Activated CD8-positive, alpha-beta T cell treated with anti-CD3 and anti-CD28 coated beads for 36 hours (primary cell): ENCODE results near the gene GRID2. TPM values are rescaled to one million over a fixed set of nuclear protein-coding genes. Genes with fewer than 3 reads are reported as not detected.

Experiments
- ATAC-seq: fragments of 200-7000 bp; cut with Tn5 transposase; one replicate; pipeline ENCODE4 v1.10.0; 2021; ENCODE audit warnings: mild to moderate bottlenecking, moderate library complexity
- CTCF ChIA-PET: fragments of 350-600 bp; sonication (Branson Sonifier 250); formaldehyde crosslinking; loops from one replicate; lab custom pipeline; 2021; ENCODE audit warnings: antibody characterized with exemption; lab: Charles Lee
- POLR2A ChIA-PET: fragments of 350-600 bp; sonication (Branson Sonifier 250); formaldehyde crosslinking; loops from one replicate; lab custom pipeline; 2021; ENCODE audit warnings: antibody characterized with exemption; lab: Charles Lee
- DNase-seq: peaks from one replicate; pipeline ENCODE4 v3.0.0-alpha.2; 2020
- H3K27ac Mint-ChIP-seq: one replicate; pipeline ENCODE4 v1.8.0; 2021; ENCODE audit warnings: mild to moderate bottlenecking, mixed read lengths
- H3K27me3 Mint-ChIP-seq: one replicate; pipeline ENCODE4 v1.8.0; 2021; ENCODE audit warnings: mixed read lengths
- H3K36me3 Mint-ChIP-seq: one replicate; pipeline ENCODE4 v1.8.0; 2021; ENCODE audit warnings: low read depth, mixed read lengths
- H3K4me1 Mint-ChIP-seq: one replicate; pipeline ENCODE4 v1.8.0; 2021; ENCODE audit warnings: low read depth, mixed read lengths
- H3K4me3 Mint-ChIP-seq: one replicate; pipeline ENCODE4 v1.8.0; 2021; ENCODE audit warnings: mild to moderate bottlenecking, moderate library complexity, mixed read lengths
- H3K9me3 Mint-ChIP-seq: one replicate; pipeline ENCODE4 v1.8.0; 2021; ENCODE audit warnings: mixed read lengths
- CTCF ChIP-seq: fragments of 200-600 bp; IDR thresholded peaks from one replicate; pipeline ENCODE4 v1.8.0; 2022; ENCODE audit warnings: antibody characterized with exemption, mild to moderate bottlenecking
- intact Hi-C: fragments of 100-400 bp; cut with micrococcal nuclease; formaldehyde crosslinking; loops from one replicate; pipeline ENCODE4 v1.10.0; 2022
- total RNA-seq, 2 experiments: library from RNA; stranded (reverse); gene quantifications; one replicate each; pipeline ENCODE4 v1.2.3, GENCODE V29; 2021

The GRID2 gene
- total RNA-seq, 2 experiments from 2014 or later, result not detected

GRCh38 chr4:92344216-92344615, 40.5 kb downstream of the GRID2 start:
- DNase-seq (no peak), ATAC-seq (no peak)
- no peak for TF ChIP-seq CTCF
- no peaks in the 10 kb centered on the region for H3K4me1 Mint-ChIP-seq
- no peaks in the 10 kb centered on the region for H3K36me3 Mint-ChIP-seq
- POLR2A ChIA-PET, result no interaction called here
- H3K9me3 Mint-ChIP-seq, result no peaks in the 10 kb centered on the region
- H3K27me3 Mint-ChIP-seq, result no peaks in the 10 kb centered on the region
- no peak overlapping the region for H3K4me3 Mint-ChIP-seq
- CTCF ChIA-PET, result no interaction called here
- no peak overlapping the region for H3K27ac Mint-ChIP-seq
- intact Hi-C loops, result no loop called here

GRCh38 chr4:92346289-92346688, 42.5 kb downstream of the GRID2 start:
- ChIA-PET POLR2A (no interaction called here), CTCF (no interaction called here)
- H3K9me3 Mint-ChIP-seq, result no peaks in the 10 kb centered on the region
- no peak overlapping the region for H3K4me3 Mint-ChIP-seq
- no peaks in the 10 kb centered on the region for H3K4me1 Mint-ChIP-seq
- H3K27me3 Mint-ChIP-seq, result no peaks in the 10 kb centered on the region
- ATAC-seq (no peak), DNase-seq (no peak)
- no peaks in the 10 kb centered on the region for H3K36me3 Mint-ChIP-seq
- intact Hi-C loops, result no loop called here
- TF ChIP-seq CTCF, result no peak
- H3K27ac Mint-ChIP-seq, result no peak overlapping the region

- CTCF ChIA-PET, result interaction anchor here (0.6 kb wide), 1 partner anchor 1077 kb away, joined by 3 read pairs; no protein-coding TSS in a partner anchor
- TF ChIP-seq CTCF, result no peak
- Mint-ChIP-seq H3K27me3 (no peaks in the 10 kb centered on the region), H3K9me3 (peaks cover 1% of the 10 kb centered on the region), H3K36me3 (no peaks in the 10 kb centered on the region), H3K4me3 (no peak overlapping the region), H3K4me1 (no peaks in the 10 kb centered on the region), H3K27ac (no peak overlapping the region)
- intact Hi-C loops, result no loop called here
- ATAC-seq (no peak), DNase-seq (no peak)
- POLR2A ChIA-PET, result no interaction called here
Observed at GRCh38 chr4:92357966-92358365, 54.2 kb downstream of the GRID2 start.

- no peak overlapping the region for H3K4me3 Mint-ChIP-seq
- no peaks in the 10 kb centered on the region for H3K36me3 Mint-ChIP-seq
- ATAC-seq, result no peak
- intact Hi-C loops, result no loop called here
- no peak for DNase-seq
- TF ChIP-seq CTCF, result no peak
- H3K9me3 Mint-ChIP-seq, result peaks cover 1% of the 10 kb centered on the region
- no peak overlapping the region for H3K27ac Mint-ChIP-seq
- H3K4me1 Mint-ChIP-seq, result no peaks in the 10 kb centered on the region
- no peaks in the 10 kb centered on the region for H3K27me3 Mint-ChIP-seq
- POLR2A ChIA-PET, result no interaction called here
- CTCF ChIA-PET, result no interaction called here
Observed at GRCh38 chr4:92359491-92359890, 55.7 kb downstream of the GRID2 start.

- no peak overlapping the region for H3K4me3 Mint-ChIP-seq
- ATAC-seq, result no peak
- no peaks in the 10 kb centered on the region for H3K27me3 Mint-ChIP-seq
- peaks cover 7% of the 10 kb centered on the region for H3K9me3 Mint-ChIP-seq
- DNase-seq, result no peak
- no peak overlapping the region for H3K27ac Mint-ChIP-seq
- ChIA-PET POLR2A (no interaction called here), CTCF (no interaction called here)
- no peak for TF ChIP-seq CTCF
- no peaks in the 10 kb centered on the region for H3K4me1 Mint-ChIP-seq
- H3K36me3 Mint-ChIP-seq, result no peaks in the 10 kb centered on the region
- intact Hi-C loops, result no loop called here
Observed at GRCh38 chr4:92362028-92362427, 58.3 kb downstream of the GRID2 start.
